ENCODE data around the gene GRB10. TPM values are rescaled to one million over a fixed set of nuclear protein-coding genes. Genes with fewer than 3 reads are reported as not detected.

GRB10 gene
- total RNA-seq, 1 experiment from 2014 or later: 47.9 TPM

- Histone ChIP-seq H3K9me2 (ENCODE audit: insufficient read depth) (no peaks in the 10 kb centered on the region), H3K4me3 (no peak overlapping the region), H3K36me3 (ENCODE audit: low read depth) (peaks cover 14% of the 10 kb centered on the region), H4K20me1 (ENCODE audit: insufficient read depth) (peaks cover 48% of the 10 kb centered on the region), H3K9me3 (ENCODE audit: insufficient read depth, low read depth) (no peaks in the 10 kb centered on the region), H3K4me1 (replicated peaks; ENCODE audit: insufficient read depth) (peaks cover 29% of the 10 kb centered on the region), H3K79me2 (ENCODE audit: low read depth) (0 out of 2 replicates have a peak, but pooled peaks cover 14% of the 10 kb centered on the region), H2AFZ (no peak overlapping the region), H3F3A (ENCODE audit: insufficient read depth, low read depth) (peaks cover 25% of the 10 kb centered on the region; the same call in 1 of the 2 replicates), H3K27ac (no peak overlapping the region), H3K27me3 (ENCODE audit: insufficient read depth, low read depth) (no peaks in the 10 kb centered on the region), H3K4me2 (no peak overlapping the region)
- no peak for TF ChIP-seq EZH2 (IDR thresholded peaks at IDR 0.05; ENCODE audit: low read depth)
- TF ChIP-seq CTCF (conservative IDR thresholded peaks at IDR 0.05): no peak
- ChIA-PET CTCF (no interaction called here), POLR2A (ENCODE audit: unreplicated experiment) (no interaction called here)
- intact Hi-C loops (cut with micrococcal nuclease; ENCODE audit: unreplicated experiment): no loop called here
- no peak for DNase-seq
- no TSS peak for BruUV-seq (replicated peaks)
These were observed 121.2 kb downstream of the GRB10 start for GRCh38 chr7:50661345-50662040.

- no peaks in the 10 kb centered on the region for H3K9me2 ChIP-seq (ENCODE audit: insufficient read depth)
- DNase-seq: no peak
- peaks cover 24% of the 10 kb centered on the region for H3K4me1 ChIP-seq (replicated peaks; ENCODE audit: insufficient read depth)
- H3K27ac ChIP-seq: no peak overlapping the region
- no peaks in the 10 kb centered on the region for H3K9me3 ChIP-seq (ENCODE audit: insufficient read depth, low read depth)
- no peaks in the 10 kb centered on the region for H3K27me3 ChIP-seq (ENCODE audit: insufficient read depth, low read depth)
- peaks cover 49% of the 10 kb centered on the region for H4K20me1 ChIP-seq (ENCODE audit: insufficient read depth)
- TF ChIP-seq CTCF (conservative IDR thresholded peaks at IDR 0.05) (no peak), EZH2 (IDR thresholded peaks at IDR 0.05; ENCODE audit: low read depth) (no peak)
- intact Hi-C loops (cut with micrococcal nuclease; ENCODE audit: unreplicated experiment): no loop called here
- H3K79me2 ChIP-seq (ENCODE audit: low read depth): 0 out of 2 replicates have a peak, but pooled peaks cover 14% of the 10 kb centered on the region
- BruUV-seq (replicated peaks): no TSS peak
- peaks cover 14% of the 10 kb centered on the region for H3K36me3 ChIP-seq (ENCODE audit: low read depth)
- H3F3A ChIP-seq (ENCODE audit: insufficient read depth, low read depth): peaks cover 22% of the 10 kb centered on the region; the same call in 1 of the 2 replicates
- H3K4me2 ChIP-seq: no peak overlapping the region
- H3K4me3 ChIP-seq: no peak overlapping the region
- POLR2A ChIA-PET (ENCODE audit: unreplicated experiment): no interaction called here
- no peak overlapping the region for H2AFZ ChIP-seq
- CTCF ChIA-PET: no interaction called here
These were observed 121.9 kb downstream of the GRB10 start for GRCh38 chr7:50660830-50661175.

- H3K27ac ChIP-seq: no peak overlapping the region
- H3K9me3 ChIP-seq (ENCODE audit: insufficient read depth, low read depth): no peaks in the 10 kb centered on the region
- no peak overlapping the region for H2AFZ ChIP-seq
- peaks cover 18% of the 10 kb centered on the region for H3K4me1 ChIP-seq (replicated peaks; ENCODE audit: insufficient read depth)
- POLR2A ChIA-PET (ENCODE audit: unreplicated experiment): no interaction called here
- H4K20me1 ChIP-seq (ENCODE audit: insufficient read depth): peaks cover 53% of the 10 kb centered on the region
- H3K36me3 ChIP-seq (ENCODE audit: low read depth): peaks cover 14% of the 10 kb centered on the region
- H3K9me2 ChIP-seq (ENCODE audit: insufficient read depth): no peaks in the 10 kb centered on the region
- H3K79me2 ChIP-seq (ENCODE audit: low read depth): 0 out of 2 replicates have a peak, but pooled peaks cover 14% of the 10 kb centered on the region
- no peaks in the 10 kb centered on the region for H3K27me3 ChIP-seq (ENCODE audit: insufficient read depth, low read depth)
- no peak for DNase-seq
- TF ChIP-seq EZH2 (IDR thresholded peaks at IDR 0.05; ENCODE audit: low read depth) (no peak), CTCF (conservative IDR thresholded peaks at IDR 0.05) (no peak)
- H3F3A ChIP-seq (ENCODE audit: insufficient read depth, low read depth): peaks cover 17% of the 10 kb centered on the region; the same call in 1 of the 2 replicates
- intact Hi-C loops (cut with micrococcal nuclease; ENCODE audit: unreplicated experiment): no loop called here
- no peak overlapping the region for H3K4me3 ChIP-seq
- no peak overlapping the region for H3K4me2 ChIP-seq
- CTCF ChIA-PET: no interaction called here
- BruUV-seq (replicated peaks): no TSS peak
These were observed 122.5 kb downstream of the GRB10 start for GRCh38 chr7:50660040-50660829.
